ENCODE data around the gene ARMC10. TPM values are rescaled to one million over a fixed set of nuclear protein-coding genes. Genes with fewer than 3 reads are reported as not detected.

ARMC10 gene
- total and polyA plus RNA-seq, 2 experiments from 2014 or later, result 43.4 to 48.2 TPM

DNA sequence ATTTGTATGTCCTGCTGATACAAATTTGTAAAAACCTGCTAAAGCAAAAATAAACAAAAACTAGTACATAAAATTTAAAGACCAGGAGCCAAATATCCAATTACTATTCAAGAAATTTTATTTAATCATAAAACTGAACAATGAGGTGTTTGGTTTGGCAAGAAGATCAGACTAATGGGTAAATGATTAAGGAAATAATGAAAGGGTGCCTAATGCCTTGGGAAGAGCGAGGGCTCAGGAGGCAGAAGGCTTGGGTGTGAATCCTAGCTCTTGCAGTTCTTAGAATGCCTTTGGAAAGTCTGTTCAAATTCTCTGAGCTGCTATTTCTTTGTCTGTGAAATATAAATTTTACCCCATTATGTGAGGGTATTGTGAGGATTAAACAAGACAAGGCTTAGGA is 41.6 kb downstream of the ARMC10 start:
- H3F3A ChIP-seq (replicated peaks; ENCODE audit: low read depth), result no peaks in the 10 kb centered on the region
- TF ChIP-seq ZNF114 (CRISPR knock-in tag; IDR thresholded peaks at IDR 0.05), result no peak
- no peak for TF ChIP-seq ZNF331 (CRISPR knock-in tag; IDR thresholded peaks at IDR 0.05; ENCODE audit: low read depth)
- TF ChIP-seq, protein P1, sequence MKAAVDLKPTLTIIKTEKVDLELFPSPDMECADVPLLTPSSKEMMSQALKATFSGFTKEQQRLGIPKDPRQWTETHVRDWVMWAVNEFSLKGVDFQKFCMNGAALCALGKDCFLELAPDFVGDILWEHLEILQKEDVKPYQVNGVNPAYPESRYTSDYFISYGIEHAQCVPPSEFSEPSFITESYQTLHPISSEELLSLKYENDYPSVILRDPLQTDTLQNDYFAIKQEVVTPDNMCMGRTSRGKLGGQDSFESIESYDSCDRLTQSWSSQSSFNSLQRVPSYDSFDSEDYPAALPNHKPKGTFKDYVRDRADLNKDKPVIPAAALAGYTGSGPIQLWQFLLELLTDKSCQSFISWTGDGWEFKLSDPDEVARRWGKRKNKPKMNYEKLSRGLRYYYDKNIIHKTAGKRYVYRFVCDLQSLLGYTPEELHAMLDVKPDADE (IDR thresholded peaks at IDR 0.05), result no peak
- no peak for TF ChIP-seq EZH2 (IDR thresholded peaks at IDR 0.05; ENCODE audit: low read depth, unreplicated experiment)
- no peak for TF ChIP-seq STAT1 (IDR thresholded peaks at IDR 0.05; ENCODE audit: unreplicated experiment)
- TF ChIP-seq EZH2phosphoT487 (IDR thresholded peaks at IDR 0.05; ENCODE audit: unreplicated experiment), result no peak
- TF ChIP-seq, protein P2, sequence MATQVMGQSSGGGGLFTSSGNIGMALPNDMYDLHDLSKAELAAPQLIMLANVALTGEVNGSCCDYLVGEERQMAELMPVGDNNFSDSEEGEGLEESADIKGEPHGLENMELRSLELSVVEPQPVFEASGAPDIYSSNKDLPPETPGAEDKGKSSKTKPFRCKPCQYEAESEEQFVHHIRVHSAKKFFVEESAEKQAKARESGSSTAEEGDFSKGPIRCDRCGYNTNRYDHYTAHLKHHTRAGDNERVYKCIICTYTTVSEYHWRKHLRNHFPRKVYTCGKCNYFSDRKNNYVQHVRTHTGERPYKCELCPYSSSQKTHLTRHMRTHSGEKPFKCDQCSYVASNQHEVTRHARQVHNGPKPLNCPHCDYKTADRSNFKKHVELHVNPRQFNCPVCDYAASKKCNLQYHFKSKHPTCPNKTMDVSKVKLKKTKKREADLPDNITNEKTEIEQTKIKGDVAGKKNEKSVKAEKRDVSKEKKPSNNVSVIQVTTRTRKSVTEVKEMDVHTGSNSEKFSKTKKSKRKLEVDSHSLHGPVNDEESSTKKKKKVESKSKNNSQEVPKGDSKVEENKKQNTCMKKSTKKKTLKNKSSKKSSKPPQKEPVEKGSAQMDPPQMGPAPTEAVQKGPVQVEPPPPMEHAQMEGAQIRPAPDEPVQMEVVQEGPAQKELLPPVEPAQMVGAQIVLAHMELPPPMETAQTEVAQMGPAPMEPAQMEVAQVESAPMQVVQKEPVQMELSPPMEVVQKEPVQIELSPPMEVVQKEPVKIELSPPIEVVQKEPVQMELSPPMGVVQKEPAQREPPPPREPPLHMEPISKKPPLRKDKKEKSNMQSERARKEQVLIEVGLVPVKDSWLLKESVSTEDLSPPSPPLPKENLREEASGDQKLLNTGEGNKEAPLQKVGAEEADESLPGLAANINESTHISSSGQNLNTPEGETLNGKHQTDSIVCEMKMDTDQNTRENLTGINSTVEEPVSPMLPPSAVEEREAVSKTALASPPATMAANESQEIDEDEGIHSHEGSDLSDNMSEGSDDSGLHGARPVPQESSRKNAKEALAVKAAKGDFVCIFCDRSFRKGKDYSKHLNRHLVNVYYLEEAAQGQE (IDR thresholded peaks at IDR 0.05; ENCODE audit: unreplicated experiment), result no peak
- TF ChIP-seq, protein P3, sequence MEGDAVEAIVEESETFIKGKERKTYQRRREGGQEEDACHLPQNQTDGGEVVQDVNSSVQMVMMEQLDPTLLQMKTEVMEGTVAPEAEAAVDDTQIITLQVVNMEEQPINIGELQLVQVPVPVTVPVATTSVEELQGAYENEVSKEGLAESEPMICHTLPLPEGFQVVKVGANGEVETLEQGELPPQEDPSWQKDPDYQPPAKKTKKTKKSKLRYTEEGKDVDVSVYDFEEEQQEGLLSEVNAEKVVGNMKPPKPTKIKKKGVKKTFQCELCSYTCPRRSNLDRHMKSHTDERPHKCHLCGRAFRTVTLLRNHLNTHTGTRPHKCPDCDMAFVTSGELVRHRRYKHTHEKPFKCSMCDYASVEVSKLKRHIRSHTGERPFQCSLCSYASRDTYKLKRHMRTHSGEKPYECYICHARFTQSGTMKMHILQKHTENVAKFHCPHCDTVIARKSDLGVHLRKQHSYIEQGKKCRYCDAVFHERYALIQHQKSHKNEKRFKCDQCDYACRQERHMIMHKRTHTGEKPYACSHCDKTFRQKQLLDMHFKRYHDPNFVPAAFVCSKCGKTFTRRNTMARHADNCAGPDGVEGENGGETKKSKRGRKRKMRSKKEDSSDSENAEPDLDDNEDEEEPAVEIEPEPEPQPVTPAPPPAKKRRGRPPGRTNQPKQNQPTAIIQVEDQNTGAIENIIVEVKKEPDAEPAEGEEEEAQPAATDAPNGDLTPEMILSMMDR (conservative IDR thresholded peaks at IDR 0.05; ENCODE audit: low read depth in 2 of 2), result no peak
- TF ChIP-seq CREB1 (CRISPR knock-in tag; IDR thresholded peaks at IDR 0.05; ENCODE audit: low read depth), result no peak
- TF ChIP-seq JUNB (IDR thresholded peaks at IDR 0.05; ENCODE audit: unreplicated experiment), result no peak
- H3K4me2 ChIP-seq, result no peak overlapping the region
- DNase-seq (ENCODE audit: low spot score) (no peak), ATAC-seq (no peak)
- H2AFZ ChIP-seq, result no peak overlapping the region
- no peaks in the 10 kb centered on the region for H3K27me3 ChIP-seq (ENCODE audit: insufficient read depth)
- Mint-ChIP-seq H3K4me3 (no peak overlapping the region), H3K36me3 (ENCODE audit: low read depth) (peaks cover 28% of the 10 kb centered on the region), H3K27me3 (ENCODE audit: insufficient read depth, low read depth, poor library complexity) (peaks cover 2% of the 10 kb centered on the region), H3K9me3 (no peaks in the 10 kb centered on the region; the same call in 2 of the 3 replicates), H3K4me1 (no peaks in the 10 kb centered on the region), H3K27ac (no peak overlapping the region)
- H3K4me3 ChIP-seq, result no peak overlapping the region
- H3K79me2 ChIP-seq (replicated peaks; ENCODE audit: insufficient read depth), result no peaks in the 10 kb centered on the region
- no peaks in the 10 kb centered on the region for H3K9me2 ChIP-seq (ENCODE audit: insufficient read depth)
- H3K36me3 ChIP-seq (ENCODE audit: insufficient read depth), result no peaks in the 10 kb centered on the region
- H3K4me1 ChIP-seq (ENCODE audit: insufficient read depth), result no peaks in the 10 kb centered on the region
- peaks cover 8% of the 10 kb centered on the region; the same call in 1 of the 2 replicates for H4K20me1 ChIP-seq (replicated peaks; ENCODE audit: insufficient read depth)
- no peak overlapping the region for H3K27ac ChIP-seq (ENCODE audit: low read depth)
